Natural killer cell (primary cell): ENCODE measurements around the gene SPDYE4. TPM values are rescaled to one million over a fixed set of nuclear protein-coding genes. Genes with fewer than 3 reads are reported as not detected.
A peak's percentile ranks its signal among the peaks of the same experiment; 100 is the strongest.

Source experiments
- ATAC-seq, 3 donors: fragments of 150-1000 bp in 2 of 3; fragments of 200-7000 bp in 1 of 3; cut with Tn5 transposase; 1 replicate in 1 of 3; 2 replicates in 2 of 3; pipeline ENCODE4 v1.10.0; 2021; ENCODE audit warnings: mild to moderate bottlenecking in 2 of 3, moderate library complexity in 2 of 3
- DNase-seq, 2 donors: peaks; one replicate each; pipeline versions ENCODE4 v3.0.0 to v3.0.0-alpha.2; 2013 to 2021; ENCODE audit warnings: mixed read lengths in 1 of 2
- H3K27ac ChIP-seq: one replicate; pipeline ENCODE4 v1.5.1; 2013; ENCODE audit warnings: mild to moderate bottlenecking, low read length
- H3K27me3 ChIP-seq: one replicate; pipeline ENCODE4 v1.6.1; 2013; ENCODE audit warnings: low read length; ENCODE audit not compliant: control insufficient read depth, insufficient read depth
- H3K36me3 ChIP-seq: one replicate; pipeline ENCODE4 v1.6.1; 2013; ENCODE audit warnings: low read length; ENCODE audit not compliant: control insufficient read depth, insufficient read depth
- H3K4me1 ChIP-seq: one replicate; pipeline ENCODE4 v1.6.1; 2013; ENCODE audit warnings: low read length; ENCODE audit not compliant: control insufficient read depth, insufficient read depth
- H3K4me3 ChIP-seq: one replicate; pipeline ENCODE4 v1.5.1; 2013; ENCODE audit warnings: low read length
- H3K9me3 ChIP-seq: one replicate; pipeline ENCODE4 v1.6.1; 2013; ENCODE audit warnings: low read length; ENCODE audit not compliant: control insufficient read depth, insufficient read depth
- H3K27ac Mint-ChIP-seq, 2 donors: one replicate each; pipeline ENCODE4 v1.8.0; 2022; ENCODE audit warnings: mild to moderate bottlenecking in 2 of 2, mixed read lengths in 2 of 2, moderate library complexity in 1 of 2
- H3K27me3 Mint-ChIP-seq, 2 donors: one replicate each; pipeline ENCODE4 v1.8.0; 2022; ENCODE audit warnings: low read depth in 2 of 2, mixed read lengths in 2 of 2
- H3K36me3 Mint-ChIP-seq: one replicate; pipeline ENCODE4 v1.8.0; 2022; ENCODE audit warnings: mixed read lengths
- H3K4me1 Mint-ChIP-seq, 2 donors: one replicate each; pipeline ENCODE4 v1.8.0; 2022; ENCODE audit warnings: mixed read lengths in 2 of 2
- H3K4me3 Mint-ChIP-seq: one replicate; pipeline ENCODE4 v1.8.0; 2022; ENCODE audit warnings: mild to moderate bottlenecking, moderate library complexity, mixed read lengths
- H3K9me3 Mint-ChIP-seq, 2 donors: one replicate each; pipeline ENCODE4 v1.8.0; 2022; ENCODE audit warnings: mixed read lengths in 2 of 2
- WGBS: methylation state at CpG from one replicate; pipeline ENCODE4 v1.1.7; 2013; ENCODE audit warnings: missing lambda C conversion rate; ENCODE audit not compliant: insufficient coverage; 5-methylcytosine and 5-hydroxymethylcytosine counted together
- intact Hi-C: fragments of 100-400 bp; cut with micrococcal nuclease; formaldehyde crosslinking; loops from one replicate; pipeline ENCODE4 v1.14.2; 2022
- total RNA-seq, 4 donors: library from RNA; stranded (reverse); fragments of 120-200 nt in 1 of 4; gene quantifications; one replicate each; pipeline versions ENCODE4 v1.2.3 to v1.2.4, GENCODE V29; 2013 to 2022
- TF ChIP-seq, protein P1 (sequence below): fragments of 200-600 bp; IDR thresholded peaks from one replicate; pipeline ENCODE4 v1.8.0; 2022; ENCODE audit warnings: antibody characterized with exemption

Gene SPDYE4
- total RNA-seq, 3 donors from 2014 or later (not counting 1 experiment from before 2014, with no cell fraction given), result not detected

DNA sequence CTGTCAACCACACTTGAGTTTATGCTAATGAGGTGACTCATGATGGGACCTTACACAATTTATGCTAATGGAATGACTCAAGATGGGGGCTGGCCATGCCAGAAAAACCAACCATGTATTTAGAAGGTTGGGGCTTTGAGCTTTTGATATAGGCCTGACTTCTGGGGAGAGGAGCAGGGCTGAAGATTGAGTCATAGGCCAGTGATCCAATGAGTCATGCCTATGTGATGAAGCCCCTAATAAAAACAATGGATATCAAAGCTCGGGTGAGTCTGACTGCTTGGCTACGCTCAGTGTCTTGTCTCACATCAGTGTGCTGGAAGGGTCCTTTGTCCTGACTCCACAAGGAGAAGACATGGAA is 33.5 kb upstream of the SPDYE4 start:
- intact Hi-C loops, result no loop called here
- TF ChIP-seq, protein P1, sequence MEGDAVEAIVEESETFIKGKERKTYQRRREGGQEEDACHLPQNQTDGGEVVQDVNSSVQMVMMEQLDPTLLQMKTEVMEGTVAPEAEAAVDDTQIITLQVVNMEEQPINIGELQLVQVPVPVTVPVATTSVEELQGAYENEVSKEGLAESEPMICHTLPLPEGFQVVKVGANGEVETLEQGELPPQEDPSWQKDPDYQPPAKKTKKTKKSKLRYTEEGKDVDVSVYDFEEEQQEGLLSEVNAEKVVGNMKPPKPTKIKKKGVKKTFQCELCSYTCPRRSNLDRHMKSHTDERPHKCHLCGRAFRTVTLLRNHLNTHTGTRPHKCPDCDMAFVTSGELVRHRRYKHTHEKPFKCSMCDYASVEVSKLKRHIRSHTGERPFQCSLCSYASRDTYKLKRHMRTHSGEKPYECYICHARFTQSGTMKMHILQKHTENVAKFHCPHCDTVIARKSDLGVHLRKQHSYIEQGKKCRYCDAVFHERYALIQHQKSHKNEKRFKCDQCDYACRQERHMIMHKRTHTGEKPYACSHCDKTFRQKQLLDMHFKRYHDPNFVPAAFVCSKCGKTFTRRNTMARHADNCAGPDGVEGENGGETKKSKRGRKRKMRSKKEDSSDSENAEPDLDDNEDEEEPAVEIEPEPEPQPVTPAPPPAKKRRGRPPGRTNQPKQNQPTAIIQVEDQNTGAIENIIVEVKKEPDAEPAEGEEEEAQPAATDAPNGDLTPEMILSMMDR, result no peak
- Mint-ChIP-seq H3K27me3 (peaks cover 10 to 15% of the 10 kb centered on the region in 2 donors), H3K9me3 (peaks cover 0 to 6% of the 10 kb centered on the region in 2 donors), H3K4me1 (no peaks in the 10 kb centered on the region), H3K36me3 (no peaks in the 10 kb centered on the region), H3K27ac (no peak overlapping the region), H3K4me3 (no peak overlapping the region)
- H3K4me3 ChIP-seq, result no peak overlapping the region
- no peaks in the 10 kb centered on the region for H3K36me3 ChIP-seq
- H3K27ac ChIP-seq, result no peak overlapping the region
- WGBS, result 90% methylated on average over 2 of the region's 2 CpGs
- H3K4me1 ChIP-seq, result no peaks in the 10 kb centered on the region
- H3K9me3 ChIP-seq, result peaks cover 4% of the 10 kb centered on the region
- ATAC-seq (peak in 1 of 3 donors; percentile 18), DNase-seq (no peak)
- H3K27me3 ChIP-seq, result no peaks in the 10 kb centered on the region

DNA sequence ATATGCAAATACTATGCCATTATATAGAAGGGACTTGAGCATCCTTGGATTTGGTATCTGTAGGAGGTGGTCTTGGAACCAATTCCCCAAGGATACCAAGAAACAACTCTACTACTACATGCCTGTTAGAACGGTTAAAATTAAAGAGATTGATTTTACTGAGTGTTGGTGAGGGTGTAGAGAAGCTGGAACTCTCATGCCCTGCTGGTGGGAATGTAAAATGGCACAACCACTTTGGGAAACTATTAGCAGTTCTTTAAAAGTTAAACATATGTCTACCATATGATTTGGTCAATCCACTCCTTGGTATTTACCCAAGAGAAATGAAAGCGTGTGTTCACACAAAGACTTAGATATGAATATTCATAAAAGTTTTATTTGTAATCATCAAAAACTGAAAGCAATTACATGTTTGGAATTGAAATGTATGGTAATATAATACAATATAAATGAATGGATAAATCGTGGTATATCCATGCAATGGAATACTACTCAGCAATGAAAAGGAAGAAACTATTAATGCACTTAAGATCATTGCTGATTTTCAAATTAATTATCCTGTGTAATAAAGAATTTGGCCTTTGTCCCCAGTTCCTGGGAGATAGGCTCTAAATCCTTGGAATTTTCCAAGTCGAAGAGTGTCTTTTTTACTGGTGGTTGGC is 33.0 kb upstream of the SPDYE4 start:
- Mint-ChIP-seq H3K4me1 (no peaks in the 10 kb centered on the region), H3K36me3 (no peaks in the 10 kb centered on the region), H3K4me3 (no peak overlapping the region), H3K9me3 (peaks cover 0 to 6% of the 10 kb centered on the region in 2 donors), H3K27me3 (peaks cover 10 to 15% of the 10 kb centered on the region in 2 donors), H3K27ac (no peak overlapping the region)
- Histone ChIP-seq H3K9me3 (peaks cover 4% of the 10 kb centered on the region), H3K27ac (no peak overlapping the region), H3K27me3 (no peaks in the 10 kb centered on the region), H3K36me3 (no peaks in the 10 kb centered on the region), H3K4me3 (no peak overlapping the region), H3K4me1 (no peaks in the 10 kb centered on the region)
- no peak for ATAC-seq
- WGBS, result no CpG with 5 or more reads among the region's 4 CpGs
- DNase-seq, result no peak
- TF ChIP-seq, protein P1, result no peak
- intact Hi-C loops, result no loop called here

DNA sequence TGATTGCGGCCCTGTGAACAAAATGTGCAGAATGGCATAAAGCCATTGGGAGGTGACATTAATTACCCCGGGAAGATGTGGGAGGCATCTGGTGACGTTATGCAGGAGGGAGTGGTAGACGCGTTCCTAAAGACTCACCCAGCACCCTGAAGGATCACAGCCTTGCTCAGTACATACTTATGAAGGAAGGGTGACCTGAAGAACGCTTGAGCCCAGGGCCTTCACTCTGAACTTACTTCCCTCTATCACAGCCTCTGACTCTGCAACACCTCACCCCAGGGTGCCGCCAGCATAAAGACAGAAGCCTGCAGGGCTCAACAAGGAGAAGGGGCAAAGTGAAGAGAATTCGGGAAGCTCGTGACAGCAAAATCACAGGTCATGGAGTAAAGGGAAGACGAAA is 31.4 kb upstream of the SPDYE4 start:
- Histone ChIP-seq H3K36me3 (no peaks in the 10 kb centered on the region), H3K9me3 (peaks cover 4% of the 10 kb centered on the region), H3K27me3 (no peaks in the 10 kb centered on the region), H3K4me1 (peaks cover 5% of the 10 kb centered on the region), H3K4me3 (no peak overlapping the region), H3K27ac (no peak overlapping the region)
- Mint-ChIP-seq H3K27me3 (peaks cover 8 to 15% of the 10 kb centered on the region in 2 donors), H3K27ac (no peak overlapping the region), H3K4me1 (peaks cover 0 to 5% of the 10 kb centered on the region in 2 donors), H3K4me3 (no peak overlapping the region), H3K36me3 (no peaks in the 10 kb centered on the region), H3K9me3 (peaks cover 0 to 6% of the 10 kb centered on the region in 2 donors)
- DNase-seq (no peak), ATAC-seq (no peak)
- 86% methylated on average over 10 of the region's 10 CpGs for WGBS
- intact Hi-C loops, result loop anchor here (10.0 kb wide), 2 partner anchors 215 to 695 kb away; no protein-coding TSS in a partner anchor
- TF ChIP-seq, protein P1, result no peak

DNA sequence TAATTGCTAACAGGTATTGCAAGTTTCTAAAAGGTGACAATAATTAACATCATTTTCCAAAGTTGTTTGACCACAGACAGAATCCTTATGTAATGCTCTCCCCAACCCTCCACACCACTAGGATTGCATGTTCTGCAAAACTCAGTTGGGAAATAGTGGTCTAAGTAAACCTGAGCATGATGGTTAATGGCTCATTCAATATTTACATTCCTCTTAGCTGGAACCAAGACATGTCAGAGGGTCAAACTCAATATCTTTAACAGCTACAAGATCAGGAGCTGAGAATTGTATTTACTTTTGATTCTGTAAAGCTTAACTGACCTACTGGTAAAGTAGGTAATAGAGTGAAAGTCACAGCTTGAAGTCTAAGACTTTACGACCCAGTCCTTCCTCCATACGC is 30.7 kb upstream of the SPDYE4 start:
- ATAC-seq (no peak), DNase-seq (no peak)
- H3K4me3 Mint-ChIP-seq, result no peak overlapping the region
- peaks cover 4% of the 10 kb centered on the region for H3K9me3 ChIP-seq
- peaks cover 8 to 15% of the 10 kb centered on the region in 2 donors for H3K27me3 Mint-ChIP-seq
- H3K9me3 Mint-ChIP-seq, result peaks cover 0 to 6% of the 10 kb centered on the region in 2 donors
- peaks cover 0 to 5% of the 10 kb centered on the region in 2 donors for H3K4me1 Mint-ChIP-seq
- 90% methylated on average over 2 of the region's 2 CpGs for WGBS
- H3K36me3 Mint-ChIP-seq, result no peaks in the 10 kb centered on the region
- TF ChIP-seq, protein P1, result no peak
- no peak overlapping the region for H3K27ac Mint-ChIP-seq
- H3K36me3 ChIP-seq, result no peaks in the 10 kb centered on the region
- intact Hi-C loops, result loop anchor here (10.0 kb wide), 2 partner anchors 216 to 694 kb away; no protein-coding TSS in a partner anchor
- no peak overlapping the region for H3K4me3 ChIP-seq
- H3K27me3 ChIP-seq, result no peaks in the 10 kb centered on the region
- H3K4me1 ChIP-seq, result peaks cover 5% of the 10 kb centered on the region
- no peak overlapping the region for H3K27ac ChIP-seq
